ENCODE results near the gene ATG9B. TPM values are rescaled to one million over a fixed set of nuclear protein-coding genes. Genes with fewer than 3 reads are reported as not detected.

The ATG9B gene
- total RNA-seq, 4 donors from 2014 or later = 0.42 TPM; not detected in 3

- H3K4me1 ChIP-seq = peaks cover 11 to 18% (median 13%) of the 10 kb centered on the region in 4 donors
- H3K27ac ChIP-seq (replicated peaks in 1 of 4) = no peak overlapping the region
- H3K9me3 ChIP-seq = no peaks in the 10 kb centered on the region
- no peak overlapping the region for H3K4me3 ChIP-seq
- intact Hi-C loops (cut with DNase I) = no loop called here
- WGBS = 57% methylated on average over 1 of the region's 5 CpGs
- peaks cover 0 to 21% (median 0%) of the 10 kb centered on the region in 4 donors for H3K27me3 ChIP-seq
- peaks cover 0 to 52% (median 4%) of the 10 kb centered on the region in 4 donors for H3K36me3 ChIP-seq
- no peak for TF ChIP-seq POLR2A (IDR thresholded peaks at IDR 0.05; ENCODE audit: low read depth)
- no peak for DNase-seq (ENCODE audit: extremely low spot score)
These were observed 26.5 kb downstream of the ATG9B start for GRCh38 chr7:150997817-150998216.

- no peak for DNase-seq (ENCODE audit: extremely low spot score)
- peaks cover 0 to 21% (median 0%) of the 10 kb centered on the region in 4 donors for H3K27me3 ChIP-seq
- no peak overlapping the region for H3K27ac ChIP-seq (replicated peaks in 1 of 4)
- H3K4me1 ChIP-seq = peaks cover 12 to 25% (median 15%) of the 10 kb centered on the region in 4 donors
- H3K36me3 ChIP-seq = peaks cover 0 to 46% (median 4%) of the 10 kb centered on the region in 4 donors
- no peak for TF ChIP-seq EP300 (IDR thresholded peaks at IDR 0.05)
- no peak for TF ChIP-seq CTCF (IDR thresholded peaks at IDR 0.05)
- no peak for TF ChIP-seq POLR2AphosphoS5 (IDR thresholded peaks at IDR 0.05)
- no peak for TF ChIP-seq POLR2A (IDR thresholded peaks at IDR 0.05; ENCODE audit: low read depth)
- WGBS = 78% methylated on average over 8 of the region's 8 CpGs
- intact Hi-C loops (cut with DNase I) = no loop called here
- H3K4me3 ChIP-seq = no peak overlapping the region
- no peaks in the 10 kb centered on the region for H3K9me3 ChIP-seq
These were observed 27.2 kb downstream of the ATG9B start for GRCh38 chr7:150997075-150997511.

GRCh38 chr7:150996376-150997074 lies 27.8 kb downstream of the ATG9B start:
- intact Hi-C loops (cut with DNase I) = no loop called here
- Histone ChIP-seq H3K4me3 (peak overlapping the region in 1 of 4 donors; percentile 18), H3K27me3 (peaks cover 0 to 21% (median 0%) of the 10 kb centered on the region in 4 donors), H3K27ac (replicated peaks in 1 of 4) (no peak overlapping the region), H3K4me1 (peaks cover 12 to 25% (median 17%) of the 10 kb centered on the region in 4 donors), H3K36me3 (peaks cover 0 to 41% (median 2%) of the 10 kb centered on the region in 4 donors), H3K9me3 (no peaks in the 10 kb centered on the region)
- 69% methylated on average over 21 of the region's 31 CpGs for WGBS
- no peak for TF ChIP-seq POLR2A (IDR thresholded peaks at IDR 0.05; ENCODE audit: low read depth)
- TF ChIP-seq CTCF (IDR thresholded peaks at IDR 0.05) = no peak
- TF ChIP-seq EP300 (IDR thresholded peaks at IDR 0.05) = no peak
- no peak for TF ChIP-seq POLR2AphosphoS5 (IDR thresholded peaks at IDR 0.05)
- no peak for DNase-seq (ENCODE audit: extremely low spot score)

- Histone ChIP-seq H3K4me3 (peak overlapping the region; percentile 33 to 48 (median 36)), H3K27me3 (peaks cover 0 to 21% (median 0%) of the 10 kb centered on the region in 4 donors), H3K27ac (replicated peaks in 1 of 4) (no peak overlapping the region), H3K36me3 (peaks cover 0 to 26% (median 0%) of the 10 kb centered on the region in 4 donors), H3K4me1 (peaks cover 12 to 25% (median 20%) of the 10 kb centered on the region in 4 donors), H3K9me3 (peaks cover 0 to 8% (median 2%) of the 10 kb centered on the region in 4 donors)
- 59% methylated on average over 19 of the region's 19 CpGs for WGBS
- no peak for DNase-seq (ENCODE audit: extremely low spot score)
- TF ChIP-seq CTCF (IDR thresholded peaks at IDR 0.05) (no peak), EP300 (IDR thresholded peaks at IDR 0.05) (no peak), POLR2A (IDR thresholded peaks at IDR 0.05; ENCODE audit: low read depth) (no peak), POLR2AphosphoS5 (IDR thresholded peaks at IDR 0.05) (no peak)
- intact Hi-C loops (cut with DNase I) = no loop called here
These were observed 29.3 kb downstream of the ATG9B start for GRCh38 chr7:150994838-150995510.

Data from esophagus muscularis mucosa (tissue), 4 donors.